ENCODE measurements around the gene DEPDC7. TPM values are rescaled to one million over a fixed set of nuclear protein-coding genes. Genes with fewer than 3 reads are reported as not detected.

Gene DEPDC7
- total RNA-seq, 1 experiment from 2014 or later, result 4.4 TPM

- no peaks in the 10 kb centered on the region for H3K79me1 ChIP-seq (ENCODE audit: insufficient read depth, low read depth, low read length, poor library complexity, severe bottlenecking)
- Mint-ChIP-seq H3K4me1 (peaks cover 0 to 9% of the 10 kb centered on the region in 2 experiments; a peak in 2 of 4 replicates), H3K27me3 (ENCODE audit: low read depth) (peaks cover 3% of the 10 kb centered on the region; the same call in 1 of the 2 replicates), H3K36me3 (ENCODE audit: insufficient read depth in 1 of 3, low read depth in 3 of 3) (no peaks in the 10 kb centered on the region), H3K9me3 (no peaks in the 10 kb centered on the region), H3K27ac (no peak overlapping the region), H3K4me3 (no peak overlapping the region)
- H4K8ac ChIP-seq (replicated peaks; ENCODE audit: insufficient read length, low read depth, low read length), result no peak overlapping the region
- no peak overlapping the region for H3K4me2 ChIP-seq (ENCODE audit: insufficient read depth, insufficient read length, low read length)
- TF ChIP-seq CTCF (conservative IDR thresholded peaks at IDR 0.05), result no peak
- H2BK12ac ChIP-seq (ENCODE audit: insufficient read length, low read depth, low read length), result no peak overlapping the region
- no peak overlapping the region for H3K14ac ChIP-seq (ENCODE audit: insufficient read depth, low read length)
- H2BK15ac ChIP-seq (ENCODE audit: low read depth, low read length), result no peak overlapping the region
- no peaks in the 10 kb centered on the region for H3K79me2 ChIP-seq (ENCODE audit: insufficient read depth, low read length)
- DNase-seq, result no peak
- no peak overlapping the region for H2BK5ac ChIP-seq (ENCODE audit: insufficient read length, low read length)
- no peak overlapping the region for H3K18ac ChIP-seq (ENCODE audit: insufficient read length, low read depth, low read length)
- no peaks in the 10 kb centered on the region for H4K20me1 ChIP-seq (ENCODE audit: control insufficient read depth, insufficient read depth, insufficient read length)
- no peak overlapping the region for H4K91ac ChIP-seq (ENCODE audit: insufficient read length, low read depth, low read length)
- no peak overlapping the region for H3K9ac ChIP-seq (ENCODE audit: extremely low read depth, insufficient read length, low read length)
- H2AK5ac ChIP-seq (ENCODE audit: insufficient read length, low read length), result no peak overlapping the region
- H3K27ac ChIP-seq (ENCODE audit: insufficient read length, low read depth, low read length), result no peak overlapping the region
- H3K23me2 ChIP-seq (ENCODE audit: insufficient read length, low read depth, low read length, poor library complexity, severe bottlenecking), result no peaks in the 10 kb centered on the region
- no peaks in the 10 kb centered on the region for H3K4me1 ChIP-seq (ENCODE audit: insufficient read depth, low read length)
- no peaks in the 10 kb centered on the region for H3K27me3 ChIP-seq (ENCODE audit: insufficient read depth, low read length)
- no peak overlapping the region for H4K5ac ChIP-seq (ENCODE audit: insufficient read length, low read depth, low read length)
- H3K56ac ChIP-seq (ENCODE audit: insufficient read length, low read depth, low read length), result no peak overlapping the region
- H2BK20ac ChIP-seq (ENCODE audit: low read depth, low read length, poor library complexity, severe bottlenecking), result no peak overlapping the region
- H3K23ac ChIP-seq (ENCODE audit: insufficient read length, low read depth, low read length), result no peak overlapping the region
- no peak overlapping the region for H2BK120ac ChIP-seq (ENCODE audit: low read depth, low read length, poor library complexity, severe bottlenecking)
- no peak overlapping the region for H2AFZ ChIP-seq (ENCODE audit: low read length)
- no peak overlapping the region for H3K4ac ChIP-seq (ENCODE audit: low read depth, low read length)
- no peak overlapping the region for H3T11ph ChIP-seq (ENCODE audit: low read length)
- H3K9me3 ChIP-seq (ENCODE audit: control insufficient read depth, low read depth, low read length), result no peaks in the 10 kb centered on the region
Measured at GRCh38 chr11:33006010-33006409, 9.7 kb upstream of the DEPDC7 start.

All from H9 (cell line).